Measurements from ENCODE around the gene CAPN15.
A peak's percentile ranks its signal among the peaks of the same experiment; 100 is the strongest.
"Not testable (repeated sequence)": the region's sequence is repeated elsewhere in the genome, so short reads cannot be mapped to it uniquely, and the experiment has no call there.

Gene CAPN15

GRCh38 chr16:527015-527903 is at the start of gene CAPN15:
TSS of gene CAPN15 (plus strand) at chr16:527712. CDS start at chr16:546839, 19,127 bp downstream.
- peak; percentile 79 for DNase-seq (ENCODE audit: low read depth)

DNA sequence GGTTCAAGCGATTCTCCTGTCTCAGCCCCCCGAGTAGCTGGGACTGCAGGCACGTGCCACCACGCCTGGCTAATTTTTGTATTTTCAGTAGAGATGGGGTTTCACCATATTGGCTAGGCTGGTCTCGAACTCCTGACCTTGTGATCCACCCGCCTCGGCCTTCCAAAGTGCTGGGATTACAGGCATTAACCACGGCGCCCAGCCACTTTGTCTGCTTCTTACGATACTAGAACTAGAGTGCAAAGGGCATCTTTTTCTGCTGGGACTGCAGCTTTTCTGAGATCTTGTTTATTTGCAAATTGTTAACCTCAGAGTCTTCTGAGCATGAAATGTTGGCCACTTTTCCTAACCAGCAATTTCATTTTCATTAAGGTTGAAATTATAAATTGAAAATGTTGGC is 49.2 kb upstream of the CAPN15 start:
- DNase-seq (ENCODE audit: low read depth): not testable (repeated sequence)

GRCh38 chr16:482468-483185 is 44.9 kb upstream of the CAPN15 start:
- no peak for DNase-seq (ENCODE audit: low read depth)

GRCh38 chr16:483341-484075 is 44.0 kb upstream of the CAPN15 start:
- DNase-seq (ENCODE audit: low read depth): no peak

- no peak for DNase-seq (ENCODE audit: low read depth)
Measured at GRCh38 chr16:489606-490005, 37.9 kb upstream of the CAPN15 start.

GRCh38 chr16:490768-491167 is 36.7 kb upstream of the CAPN15 start:
- DNase-seq (ENCODE audit: low read depth): no peak

GRCh38 chr16:491220-491919 is 36.1 kb upstream of the CAPN15 start:
- no peak for DNase-seq (ENCODE audit: low read depth)

DNA sequence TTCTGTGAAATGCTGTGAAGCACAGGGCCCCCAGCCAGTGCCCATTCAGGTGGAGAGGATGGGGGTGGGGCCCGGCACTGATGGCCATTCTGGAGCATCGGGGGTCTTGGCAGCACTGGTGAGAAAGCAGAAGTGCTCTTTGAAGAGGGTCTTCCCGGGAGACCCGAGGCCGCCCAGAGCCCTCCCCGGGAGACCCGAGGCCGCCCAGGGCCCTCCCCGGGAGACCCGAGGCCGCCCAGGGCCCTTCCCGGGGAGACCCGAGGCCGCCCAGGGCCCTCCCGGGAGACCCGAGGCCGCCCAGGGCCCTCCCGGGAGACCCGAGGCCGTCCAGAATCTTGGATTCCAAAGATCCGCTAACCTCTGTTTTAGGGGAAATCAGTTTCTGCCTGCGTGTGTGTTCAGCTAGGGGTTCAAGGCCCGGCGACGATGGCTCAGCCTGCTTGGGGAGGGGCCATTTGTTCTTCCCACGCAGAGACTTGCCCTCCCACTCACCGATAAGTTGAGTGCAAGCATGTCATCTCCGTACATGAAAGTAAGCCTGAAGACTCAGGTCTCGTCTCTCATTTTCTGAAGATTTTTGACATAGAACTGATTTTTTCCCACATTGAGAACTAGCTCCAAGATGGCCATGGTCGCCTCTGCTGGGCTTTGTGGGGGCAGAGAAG is 35.2 kb upstream of the CAPN15 start:
- no peak for DNase-seq (ENCODE audit: low read depth)

DNA sequence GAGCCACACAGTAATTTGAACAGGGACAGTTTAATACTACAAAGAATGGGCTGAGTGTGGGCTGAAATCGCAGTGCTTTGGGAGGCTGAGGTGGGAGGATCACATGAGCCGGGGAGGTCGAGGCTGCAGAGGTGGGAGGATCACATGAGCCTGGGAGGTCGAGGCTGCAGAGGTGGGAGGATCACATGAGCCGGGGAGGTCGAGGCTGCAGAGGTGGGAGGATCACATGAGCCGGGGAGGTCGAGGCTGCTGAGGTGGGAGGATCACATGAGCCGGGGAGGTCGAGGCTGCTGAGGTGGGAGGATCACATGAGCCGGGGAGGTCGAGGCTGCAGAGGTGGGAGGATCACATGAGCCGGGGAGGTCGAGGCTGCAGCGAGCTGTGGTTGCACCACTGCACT is 32.8 kb upstream of the CAPN15 start:
- not testable (repeated sequence) for DNase-seq (ENCODE audit: low read depth)

DNA sequence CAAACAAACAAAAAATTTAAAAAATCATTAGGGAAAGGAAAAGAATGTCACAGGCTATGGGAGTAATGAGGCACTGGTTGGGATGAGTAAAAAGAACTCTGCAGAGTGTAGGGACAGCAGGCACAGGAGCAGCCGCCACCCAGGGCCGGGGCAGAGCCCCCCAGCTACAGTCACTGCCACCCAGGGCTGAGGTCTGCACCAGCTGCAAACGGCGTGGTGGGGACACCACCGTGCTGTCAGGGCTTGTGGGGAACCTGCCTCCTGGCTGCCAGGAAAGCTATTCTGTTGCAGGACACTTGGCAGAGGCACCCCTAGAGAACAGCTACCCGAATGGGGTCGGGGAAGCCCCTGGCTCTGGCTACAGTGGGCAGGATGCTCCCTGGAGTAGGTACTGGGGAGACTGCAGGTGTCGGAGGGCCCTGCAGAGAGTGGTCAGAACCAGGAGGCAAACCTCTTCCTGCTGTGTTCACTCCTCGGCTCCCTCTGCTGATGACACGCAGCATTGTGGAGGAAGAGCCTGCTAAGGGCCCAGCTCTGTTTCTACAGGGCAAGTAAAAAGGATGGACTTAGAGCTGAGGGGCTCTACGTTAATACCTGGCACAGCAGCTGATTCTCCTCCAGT is 32.3 kb upstream of the CAPN15 start:
- DNase-seq (ENCODE audit: low read depth): no peak

DNA sequence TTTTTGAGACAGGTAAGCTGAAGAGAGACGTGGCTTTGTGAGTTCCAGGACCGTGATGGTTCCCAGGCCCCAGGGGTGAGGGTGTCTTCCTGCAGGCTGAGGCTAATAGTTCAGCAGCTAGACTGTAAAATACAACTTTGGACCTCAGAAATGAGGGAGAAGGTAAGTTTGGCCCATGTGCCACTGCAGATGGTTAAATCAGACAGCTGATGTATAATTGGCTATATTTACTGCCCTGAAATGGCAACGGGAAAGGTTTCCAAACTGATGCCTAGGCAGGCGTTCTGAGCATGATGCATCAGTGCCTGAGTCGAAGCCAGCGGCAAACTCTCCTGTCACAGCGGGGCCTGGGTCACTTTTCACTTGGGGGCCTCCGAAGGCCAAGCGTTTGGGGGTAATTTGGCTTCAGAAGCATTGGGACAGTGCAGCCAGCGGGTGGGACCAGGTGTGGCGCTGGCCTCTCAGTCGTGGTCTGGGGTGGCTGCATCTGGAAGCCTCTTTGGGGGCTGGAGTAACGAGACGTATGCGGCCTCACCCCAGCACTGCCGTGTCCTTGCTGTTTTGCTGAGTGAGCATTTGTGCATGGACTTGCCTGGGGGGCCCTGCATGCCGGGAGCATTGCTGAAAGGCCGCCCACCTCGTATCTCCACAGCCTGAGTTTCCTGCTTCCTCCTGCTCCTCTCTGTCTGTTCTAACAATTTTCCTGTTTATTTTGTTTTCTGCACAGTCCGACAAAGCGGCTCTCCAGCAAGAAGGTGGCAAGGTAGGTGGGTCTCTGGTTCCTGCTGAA is 31.2 kb upstream of the CAPN15 start:
- no peak for DNase-seq (ENCODE audit: low read depth)

GRCh38 chr16:497258-497657 is 30.3 kb upstream of the CAPN15 start:
- no peak for DNase-seq (ENCODE audit: low read depth)

GRCh38 chr16:499924-500323 is 27.6 kb upstream of the CAPN15 start:
- no peak for DNase-seq (ENCODE audit: low read depth)

GRCh38 chr16:500709-501108 is 26.8 kb upstream of the CAPN15 start:
- DNase-seq (ENCODE audit: low read depth): no peak

- no peak for DNase-seq (ENCODE audit: low read depth)
Measured at GRCh38 chr16:502179-502943, 25.2 kb upstream of the CAPN15 start.

- no peak for DNase-seq (ENCODE audit: low read depth)
Measured at GRCh38 chr16:503150-504071, 24.1 kb upstream of the CAPN15 start.

- no peak for DNase-seq (ENCODE audit: low read depth)
Measured at GRCh38 chr16:505479-506245, 21.9 kb upstream of the CAPN15 start.

DNA sequence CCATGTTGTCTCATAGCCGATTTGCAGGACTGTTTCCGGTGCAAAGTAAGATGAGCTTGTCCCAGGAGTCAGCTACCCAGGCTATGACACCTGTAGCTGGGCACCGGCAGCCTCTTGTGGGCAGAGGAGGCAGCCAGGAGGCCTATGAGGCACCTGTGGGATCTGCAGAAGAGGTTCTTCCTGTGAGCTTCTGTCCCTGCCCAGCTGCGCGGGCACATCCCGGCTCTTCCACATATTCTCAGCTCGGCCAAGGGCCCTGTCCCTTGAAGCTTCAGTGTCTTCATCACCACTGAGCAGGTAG is 21.3 kb upstream of the CAPN15 start:
- no peak for DNase-seq (ENCODE audit: low read depth)

Data from activated T-helper 1 cell treated with Interleukin-2 at 50 U/mL for 16 hours (primary cell).